Renal cortex interstitium (tissue), 11 donors: ENCODE measurements around the gene SH3PXD2A. TPM values are rescaled to one million over a fixed set of nuclear protein-coding genes. Genes with fewer than 3 reads are reported as not detected.
A peak's percentile ranks its signal among the peaks of the same experiment; 100 is the strongest.

Experiments
- DNase-seq, 11 donors: peaks; one replicate each; pipeline ENCODE4 v3.0.0-alpha.2; 2013; ENCODE audit warnings: low read depth in 9 of 11, low spot score in 4 of 11; ENCODE audit errors: extremely low read depth in 1 of 11
- polyA plus RNA-seq, 3 donors: library from polyadenylated mRNA; unstranded; fragments of 120-200 nt; gene quantifications; one replicate each; pipeline ENCODE4 v1.2.1, GENCODE V29; 2013; ENCODE audit not compliant: insufficient read length in 3 of 3

SH3PXD2A gene
- polyA plus RNA-seq, 3 donors: 27.1 to 36.2 (median 32.3) TPM

DNA sequence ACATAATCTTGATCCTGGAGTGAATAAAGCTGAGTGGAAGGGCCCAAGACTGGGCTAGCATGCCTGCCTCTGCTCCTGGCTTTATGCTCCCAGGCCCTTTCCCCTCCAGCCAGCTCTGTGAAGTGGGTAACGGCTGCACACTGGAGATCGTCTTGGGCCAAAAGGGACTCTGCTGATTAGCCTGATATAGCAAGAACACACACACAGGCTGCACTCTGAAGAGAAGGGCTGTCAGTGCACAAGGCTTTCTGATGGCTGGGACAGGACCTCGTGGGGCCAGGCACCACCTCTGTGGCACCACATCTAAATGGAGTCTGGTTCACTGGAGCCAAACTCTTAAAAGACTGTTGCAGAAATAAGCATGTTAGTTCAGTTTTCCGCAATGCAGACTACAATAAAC lies 200.5 kb downstream of the SH3PXD2A start:
- DNase-seq: no peak

DNA sequence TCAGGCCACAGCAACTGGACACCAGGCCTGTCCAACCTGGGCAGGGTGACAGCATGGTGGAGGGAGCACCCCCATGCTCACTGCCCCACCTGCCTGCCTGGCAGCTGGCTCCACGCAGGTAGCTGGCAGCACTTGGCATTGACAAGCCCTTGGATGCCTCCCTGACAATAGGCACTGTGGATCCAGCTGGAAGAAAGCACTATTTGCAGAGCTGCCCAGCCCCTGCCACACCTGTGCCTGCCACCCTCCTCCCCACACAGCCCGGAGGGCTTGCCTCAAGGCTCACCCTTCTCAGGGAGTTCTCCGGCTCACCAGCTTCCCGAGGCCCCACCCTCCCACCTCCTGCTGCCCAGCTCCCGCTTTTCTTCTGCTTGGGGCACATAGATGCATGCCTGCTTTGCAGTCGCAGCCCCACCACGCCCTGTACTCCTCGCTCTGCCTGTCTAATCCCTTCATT lies 201.8 kb downstream of the SH3PXD2A start:
- no peak for DNase-seq

DNA sequence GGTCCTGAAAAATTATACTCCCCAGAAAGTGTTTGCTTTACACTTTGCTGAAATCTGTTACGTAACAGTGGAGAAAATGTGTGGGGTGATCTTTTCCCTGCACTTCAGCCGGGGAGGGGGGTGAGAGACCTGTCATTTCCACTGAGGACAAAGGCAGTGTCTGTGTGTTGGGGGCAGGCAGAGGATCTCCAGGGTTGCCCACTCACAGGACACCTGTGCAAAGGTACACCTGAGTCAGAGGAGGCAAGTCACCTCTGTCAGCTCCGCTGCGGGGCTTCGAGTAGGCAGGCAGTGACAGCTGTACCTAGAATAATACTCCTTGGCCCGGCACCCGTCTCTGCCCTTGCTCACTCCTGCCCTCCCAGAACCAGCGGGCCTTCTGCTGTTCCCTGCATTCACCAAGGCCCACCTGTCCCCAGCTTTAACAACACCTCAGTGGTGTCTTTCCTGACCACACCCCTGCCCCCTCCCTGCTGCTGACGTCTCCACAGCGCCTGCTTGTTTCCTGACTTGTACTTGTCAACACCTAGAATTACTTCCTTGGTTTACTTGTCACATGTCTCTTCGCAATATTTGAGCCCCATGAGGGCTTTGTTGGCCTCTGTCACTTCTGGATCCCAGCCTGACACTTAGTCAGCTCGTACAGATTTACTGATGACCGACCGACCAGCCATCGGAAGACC lies 202.6 kb downstream of the SH3PXD2A start:
- DNase-seq: no peak

DNA sequence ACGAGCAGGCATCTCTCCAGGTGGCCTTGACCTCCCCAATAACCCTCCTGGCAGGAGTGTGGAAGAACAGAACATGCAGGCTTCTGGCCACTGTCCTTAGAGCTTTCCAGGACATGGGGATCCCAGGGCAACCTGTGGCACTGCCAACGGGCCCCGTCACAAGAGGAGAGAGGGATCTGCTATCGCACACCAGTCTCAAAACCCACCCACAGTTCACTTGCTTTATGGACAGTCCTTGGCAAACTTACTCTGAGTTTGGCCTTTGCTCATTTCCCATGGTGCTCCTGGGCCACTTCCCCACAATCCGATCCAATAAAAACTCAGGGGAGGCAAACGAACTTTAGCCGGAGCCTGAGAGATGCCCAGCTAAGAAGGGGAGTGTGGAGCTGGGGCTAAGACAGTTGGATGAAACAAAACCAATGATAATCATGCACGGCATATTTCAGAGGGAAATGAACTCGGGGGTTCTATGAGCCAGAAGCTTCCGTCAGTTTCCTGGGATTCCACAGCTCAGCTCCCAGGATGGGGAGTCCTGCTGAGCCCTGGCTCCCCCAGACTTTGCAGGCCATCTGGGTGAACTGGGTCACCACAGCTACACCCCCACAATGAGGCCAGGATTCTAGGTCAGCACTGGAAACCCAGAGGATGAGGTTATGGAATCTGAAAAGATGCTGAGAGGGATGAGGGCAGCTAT lies 203.4 kb downstream of the SH3PXD2A start:
- no peak for DNase-seq

DNA sequence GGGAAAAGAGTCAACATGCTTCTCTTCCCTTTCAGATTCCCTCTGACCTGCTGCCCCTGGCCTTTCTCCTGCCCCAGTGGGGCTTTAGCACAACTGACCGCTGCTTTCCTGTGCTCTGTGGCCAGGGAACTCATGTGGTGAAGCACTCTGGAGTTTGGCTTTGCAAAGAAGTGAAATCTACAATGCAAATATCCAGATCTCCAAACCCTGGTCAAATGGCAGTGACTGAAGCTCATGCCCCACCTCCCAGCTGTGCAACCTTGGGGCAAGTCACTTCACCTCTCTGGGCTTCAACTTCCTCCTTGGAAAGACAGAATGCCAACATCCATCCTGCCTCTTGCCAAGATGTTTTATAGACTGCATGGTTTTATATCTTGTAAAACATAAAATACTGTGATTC lies 204.0 kb downstream of the SH3PXD2A start:
- DNase-seq: no peak

DNA sequence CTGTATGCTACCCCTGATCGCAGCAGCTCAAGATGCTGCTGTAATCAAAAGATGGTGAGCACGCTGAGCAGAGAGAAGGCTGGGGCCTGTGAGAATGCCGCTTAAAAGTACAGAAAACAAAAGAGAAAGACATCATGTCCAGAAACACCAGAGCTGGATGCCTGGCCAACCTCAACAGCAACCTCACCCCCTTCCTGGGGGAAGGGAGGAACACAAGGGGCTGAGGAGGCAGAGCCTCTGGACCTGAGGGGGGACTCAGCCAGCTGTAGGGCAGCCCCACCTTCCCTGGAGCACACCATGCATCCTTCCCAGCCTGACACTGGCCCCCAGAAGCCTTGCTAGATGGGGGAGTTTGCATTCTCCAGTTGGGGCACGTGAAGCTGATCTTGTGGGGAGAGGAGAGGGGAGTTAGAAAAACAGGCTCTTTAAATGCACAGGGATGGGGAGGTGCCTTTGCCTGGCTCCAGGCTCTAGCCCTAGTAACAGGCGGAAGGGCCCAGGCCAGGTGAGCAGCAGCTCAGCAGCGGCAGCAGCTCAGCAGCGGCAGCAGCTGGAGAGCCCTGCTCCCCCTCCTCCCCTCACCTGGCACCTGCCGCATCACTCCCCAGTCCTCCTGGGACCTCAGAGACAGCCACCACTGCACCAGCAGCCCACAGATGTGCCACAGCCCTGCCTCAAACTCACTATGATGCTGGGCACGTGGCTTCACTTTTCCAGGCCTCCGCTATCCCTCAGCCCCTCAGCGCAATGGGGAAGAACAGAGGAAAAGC lies 205.5 kb downstream of the SH3PXD2A start:
- no peak for DNase-seq

DNA sequence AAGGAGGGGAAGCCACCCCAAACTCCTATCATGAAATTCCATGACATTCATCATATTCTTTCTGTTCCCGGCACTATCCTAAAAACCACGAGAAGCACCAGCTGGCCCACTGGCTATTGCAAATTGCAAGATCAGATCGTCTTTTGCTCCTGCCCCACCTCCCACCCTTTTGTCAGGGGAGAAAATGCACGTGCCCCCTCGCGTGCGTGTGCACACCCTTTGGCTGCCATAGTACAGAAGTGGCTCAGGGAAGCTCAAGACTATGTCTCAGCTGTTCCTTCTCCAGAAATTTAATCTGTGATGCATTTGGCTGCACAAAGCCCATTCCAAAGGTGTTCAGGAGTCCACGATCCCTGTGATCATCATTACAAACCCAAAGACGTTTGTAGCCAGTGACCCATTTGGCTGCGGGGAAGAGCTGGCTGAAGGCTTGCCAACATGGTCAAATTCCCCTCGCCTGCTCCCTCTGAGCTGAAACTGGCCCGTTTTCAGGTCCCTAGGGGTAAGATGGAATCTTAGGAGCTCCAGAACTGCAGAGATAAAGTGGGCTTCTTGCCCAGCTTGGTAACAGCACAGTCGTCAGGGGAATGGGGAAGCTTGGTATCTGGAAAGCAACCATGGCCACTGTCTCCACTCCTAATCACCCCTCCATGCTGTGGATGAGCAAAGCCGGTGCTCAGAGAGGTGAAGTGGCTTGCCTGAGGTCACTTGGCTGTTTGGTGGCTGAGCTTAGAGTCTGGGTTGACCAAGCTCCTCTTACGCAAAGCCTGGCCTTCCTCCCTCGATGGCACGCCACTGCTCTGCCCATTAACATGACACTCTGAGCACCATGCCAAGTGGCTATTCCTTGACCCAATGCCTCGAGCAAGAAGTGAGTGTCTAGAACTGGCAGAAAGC lies 206.5 kb downstream of the SH3PXD2A start:
- DNase-seq: no peak

DNA sequence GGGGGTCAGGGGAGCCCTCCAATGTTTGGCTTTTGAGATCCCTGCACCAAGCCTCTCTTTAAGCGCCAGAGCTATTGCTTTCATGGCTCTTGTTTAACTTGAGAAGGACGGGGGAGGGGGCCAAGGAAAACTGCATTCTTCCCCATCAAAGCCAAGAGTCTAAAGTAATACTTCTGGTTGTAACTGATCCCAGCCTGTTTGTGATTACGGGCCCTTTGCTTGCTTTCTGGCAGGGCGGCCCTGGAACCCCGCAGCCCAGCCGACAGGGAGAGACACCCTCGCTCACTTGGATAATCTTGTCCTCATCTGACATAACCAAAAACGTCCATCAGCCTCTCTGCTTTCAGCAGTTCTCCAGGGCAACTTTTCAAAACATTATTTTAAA lies 207.1 kb downstream of the SH3PXD2A start:
- no peak for DNase-seq

DNA sequence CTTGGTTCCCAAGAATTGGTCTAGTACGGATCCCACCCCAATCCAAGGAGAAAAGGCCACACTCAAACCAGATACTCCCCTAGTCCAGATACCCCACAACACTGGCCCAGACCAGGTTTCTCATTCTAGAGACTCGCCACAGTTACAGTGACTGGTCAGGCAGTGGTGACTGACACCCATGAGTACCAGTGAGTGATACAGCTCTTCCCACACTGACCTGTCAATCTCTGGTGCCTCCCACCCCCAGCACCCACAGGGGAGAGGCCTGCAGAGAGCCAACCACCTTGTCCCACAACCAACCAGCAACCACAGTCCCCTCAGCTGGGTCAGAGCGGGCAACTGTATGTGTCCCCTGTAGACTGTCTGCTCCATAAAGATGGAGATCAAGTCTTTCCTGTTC lies 209.1 kb downstream of the SH3PXD2A start:
- no peak for DNase-seq

DNA sequence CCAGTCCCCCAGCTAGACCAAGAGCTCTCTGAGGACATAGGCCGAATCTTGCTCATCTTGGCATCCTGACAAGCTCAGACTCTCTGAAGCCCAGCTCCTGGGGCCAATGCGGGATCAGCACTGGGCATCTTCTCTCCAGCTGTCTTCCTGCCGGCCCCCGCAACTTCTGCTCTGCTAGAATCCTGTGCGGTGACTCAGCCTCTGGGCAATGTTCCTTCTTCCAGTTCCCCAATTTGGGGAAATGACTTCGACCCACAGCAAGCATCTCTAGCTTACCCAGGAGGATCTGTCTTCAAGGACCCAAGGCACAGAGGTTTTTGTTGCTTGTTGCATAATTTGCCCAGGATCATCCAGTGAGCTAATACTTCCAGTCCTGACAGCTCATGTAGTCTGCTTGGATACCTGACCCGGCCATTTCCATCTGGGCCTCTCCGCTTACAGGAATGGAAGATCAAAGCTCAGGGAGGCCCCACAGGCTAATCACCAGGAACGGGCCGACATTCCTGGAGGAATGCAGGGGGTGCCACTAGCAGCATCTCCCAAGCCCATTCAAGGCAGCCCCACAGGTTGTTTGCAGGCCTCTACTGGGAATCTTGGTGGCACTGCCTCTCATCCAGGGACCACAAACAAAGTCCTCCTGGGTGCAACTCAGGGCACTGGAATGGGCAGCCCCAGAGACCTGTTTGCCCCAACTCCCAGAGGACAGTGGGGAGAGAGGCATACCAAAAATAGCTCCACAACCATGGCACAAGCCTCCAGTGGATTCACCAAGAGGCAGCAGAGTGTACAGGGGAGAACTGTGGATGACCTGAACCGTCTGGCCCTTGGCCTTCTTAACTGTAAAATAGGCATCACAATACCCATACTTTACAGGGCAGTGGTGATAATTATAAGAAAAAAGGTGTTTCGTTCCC lies 210.0 kb downstream of the SH3PXD2A start:
- peak in 1 of 11 donors; percentile 51 for DNase-seq

DNA sequence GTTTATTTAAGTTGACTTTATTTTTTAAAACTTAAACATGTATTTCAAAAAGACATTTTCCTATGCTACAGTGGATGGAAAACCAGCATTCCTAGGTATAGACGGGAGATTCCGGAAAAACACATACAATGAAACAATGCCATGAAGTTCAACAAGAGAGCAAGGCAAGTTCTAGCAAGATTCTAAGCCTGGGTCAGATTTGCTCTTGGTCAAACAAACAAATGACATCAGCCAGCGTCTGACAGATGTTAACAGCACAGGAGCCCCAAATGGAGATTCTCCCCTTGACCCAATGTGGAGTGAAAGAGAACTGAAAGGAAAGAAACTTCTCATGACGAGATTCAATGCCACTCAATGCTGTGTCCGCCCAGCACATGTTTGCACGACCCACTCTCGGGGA lies 212.0 kb downstream of the SH3PXD2A start:
- no peak for DNase-seq

DNA sequence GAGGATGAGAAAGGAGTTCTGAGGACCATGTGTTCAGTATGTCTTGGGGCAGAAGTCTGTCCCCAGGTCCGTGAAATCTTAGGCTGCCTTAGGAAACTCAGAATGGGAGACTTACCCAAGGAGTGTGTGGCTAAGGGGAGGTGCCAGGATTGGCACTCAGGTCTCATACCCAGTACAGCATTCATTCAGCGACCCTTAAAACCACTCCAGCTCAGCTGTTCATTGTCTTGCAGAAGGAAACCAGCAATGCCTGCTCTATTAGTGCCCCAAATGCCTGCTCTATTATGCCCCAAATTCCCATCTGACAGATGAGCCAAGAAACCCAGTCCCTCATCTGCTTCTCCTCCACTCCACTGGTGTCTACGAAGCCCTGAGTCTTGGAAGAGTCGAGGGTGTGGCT lies 214.1 kb downstream of the SH3PXD2A start:
- no peak for DNase-seq

DNA sequence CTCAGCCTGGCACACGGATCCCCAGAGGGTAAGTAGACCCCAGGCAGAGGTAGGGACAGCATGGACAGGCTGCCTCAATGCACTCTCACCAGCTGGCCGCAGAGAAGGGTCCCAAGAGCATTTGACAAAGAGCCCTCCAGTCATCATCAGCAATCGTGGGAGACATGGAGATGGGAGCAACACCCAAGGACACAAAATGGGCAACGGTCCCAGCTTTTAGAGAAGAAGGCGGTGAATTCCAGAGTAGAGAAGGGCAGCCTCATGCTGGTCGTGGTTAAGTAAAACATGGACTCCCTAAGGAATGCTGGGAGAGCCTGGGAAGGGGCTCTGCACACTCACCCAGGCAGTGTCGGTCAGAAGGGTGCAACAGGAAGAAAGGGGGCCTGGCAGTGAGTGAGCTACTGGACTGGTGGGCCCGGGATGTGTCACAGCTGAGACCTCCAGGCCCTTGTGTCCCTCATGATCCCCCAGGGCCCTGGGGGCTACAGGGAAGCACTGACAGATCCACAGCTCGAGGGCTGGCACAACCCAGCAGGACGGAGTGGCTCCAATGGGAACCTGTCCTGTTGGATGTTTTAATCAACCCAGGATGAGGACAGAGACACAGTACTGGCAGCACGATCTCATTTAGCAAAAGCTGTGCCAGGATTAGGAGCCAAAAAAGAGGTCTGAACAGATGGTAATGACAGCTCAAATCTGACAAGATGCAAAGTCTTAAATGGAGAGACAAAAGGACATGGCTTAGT lies 214.8 kb downstream of the SH3PXD2A start:
- DNase-seq: no peak

DNA sequence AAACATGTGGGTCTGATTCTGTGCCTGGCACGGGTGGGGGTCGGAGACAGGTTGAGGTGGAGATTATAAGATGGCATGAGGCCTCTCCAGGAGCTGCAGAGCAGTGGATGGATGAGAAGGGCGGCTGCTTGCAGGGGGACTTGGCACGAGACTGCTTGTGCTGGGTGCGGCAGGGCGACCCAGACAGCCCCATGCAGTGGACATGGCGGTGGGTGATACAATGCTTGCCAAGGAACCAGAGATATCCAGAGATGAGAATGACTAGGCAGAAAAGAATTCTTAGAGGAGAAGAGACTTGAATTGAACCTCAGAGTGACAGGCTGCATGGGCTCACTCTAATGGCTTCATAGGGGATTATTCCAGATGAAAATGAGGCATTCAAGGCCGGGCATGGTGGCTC lies 216.4 kb downstream of the SH3PXD2A start:
- no peak for DNase-seq

DNA sequence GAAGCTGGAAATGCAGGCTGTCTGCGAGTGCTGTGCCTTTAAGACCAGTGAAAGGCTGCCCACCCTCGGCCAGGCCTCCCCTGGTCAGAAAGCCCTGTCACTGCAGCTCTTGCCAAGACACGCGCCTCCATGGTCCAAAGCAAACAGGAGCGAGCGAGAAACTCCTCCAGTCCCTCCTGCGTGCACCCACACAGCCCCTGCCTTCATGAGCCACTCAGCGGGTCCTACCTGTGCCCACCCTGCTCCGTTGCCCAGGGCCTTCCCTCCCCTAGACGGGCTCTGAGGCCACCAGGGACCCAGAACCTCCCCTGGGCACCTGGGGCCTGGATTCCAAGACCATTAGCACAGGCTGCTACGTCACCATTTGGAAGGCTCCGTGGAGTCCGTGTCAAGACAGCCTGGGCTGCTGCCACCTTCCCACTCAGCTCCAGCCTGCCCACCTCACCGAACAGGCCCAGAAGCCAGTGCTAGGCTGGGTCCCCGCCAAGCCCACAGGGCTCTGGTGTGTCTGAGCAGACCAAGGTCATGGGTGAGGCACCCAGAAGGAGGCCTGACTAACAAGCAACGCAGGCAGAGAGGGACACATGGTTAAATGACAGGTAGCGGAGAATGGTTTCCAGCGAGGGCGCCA lies 217.3 kb downstream of the SH3PXD2A start:
- DNase-seq: no peak

DNA sequence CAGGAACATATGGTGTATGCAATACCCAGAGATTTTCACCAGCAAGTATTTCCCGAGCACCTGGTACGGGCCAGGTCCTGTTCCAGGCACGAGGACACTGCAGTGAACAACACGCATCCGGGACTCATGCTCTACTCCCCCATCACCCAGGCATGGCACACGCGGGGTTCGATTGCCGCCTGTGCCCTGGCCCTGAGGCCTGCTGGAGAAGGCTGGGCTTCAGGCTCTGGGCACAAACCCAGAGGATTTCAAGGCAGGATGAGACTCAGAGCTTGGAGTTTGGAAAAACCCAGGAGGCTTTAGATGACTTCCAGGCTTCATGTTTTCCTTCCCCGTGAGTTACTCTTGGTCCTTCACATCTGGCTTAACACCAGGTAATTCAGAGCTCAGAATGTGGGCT lies 218.4 kb downstream of the SH3PXD2A start:
- no peak for DNase-seq

DNA sequence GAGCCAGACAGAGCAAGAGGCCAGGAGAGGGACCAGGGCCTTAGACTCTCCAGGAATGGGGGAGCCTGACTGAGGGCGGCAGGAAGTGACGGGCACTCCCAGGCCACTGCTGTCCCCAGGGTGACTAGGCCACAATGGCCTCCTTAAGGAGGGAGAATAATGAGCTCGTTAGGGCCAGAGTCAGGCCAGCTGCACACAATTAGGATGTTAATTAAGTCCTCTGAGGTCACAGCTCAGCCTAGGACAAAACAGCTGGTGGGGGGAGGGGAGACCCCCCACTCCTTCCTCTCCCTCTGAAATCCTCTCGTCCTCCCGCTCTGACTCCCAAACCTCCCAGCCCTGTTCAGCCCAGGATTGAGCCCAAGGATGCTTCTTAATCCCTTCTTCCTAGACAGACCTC lies 218.9 kb downstream of the SH3PXD2A start:
- peak in 1 of 11 donors; percentile 55 for DNase-seq
